HG03139 (cell line): ENCODE measurements around the gene DKK3.

Experiments
- ATAC-seq: cut with Tn5 transposase; IDR thresholded peaks from one replicate; pipeline ENCODE4 v1.9.1; 2021; ENCODE audit not compliant: unreplicated experiment

DKK3 gene

DNA sequence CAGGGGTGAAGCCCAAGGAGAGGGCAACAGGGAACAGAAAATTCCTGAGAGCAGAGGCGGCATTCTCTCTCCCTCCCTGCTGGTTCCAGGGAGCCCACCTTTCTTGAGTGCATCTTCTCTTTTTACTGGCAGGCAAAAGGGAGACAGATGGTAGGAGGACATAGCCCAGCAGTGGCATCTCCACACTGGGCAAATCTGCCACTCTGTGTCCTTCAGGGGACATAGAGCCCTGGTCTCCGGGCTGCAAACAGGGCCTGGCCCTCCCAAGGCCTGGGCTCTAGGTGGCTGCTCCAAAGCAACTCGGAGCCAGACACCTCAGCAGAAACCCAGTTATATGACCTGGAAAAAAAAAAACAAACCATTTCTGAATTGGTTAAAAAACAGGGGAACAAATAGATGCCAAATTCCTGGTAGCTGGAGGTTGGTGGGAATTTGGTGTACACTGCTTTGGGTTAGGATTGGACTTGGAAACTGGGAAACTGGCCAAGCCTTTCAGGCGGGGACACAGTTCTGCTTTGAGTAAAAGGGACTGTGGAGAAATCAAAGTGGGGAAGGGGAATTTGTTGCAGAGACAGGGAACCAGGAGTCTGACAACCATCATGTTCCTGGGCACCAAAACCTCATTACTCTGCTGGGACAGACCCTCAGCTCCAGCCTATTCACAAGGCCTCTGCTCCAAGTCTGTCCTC, 23.6 kb upstream of the DKK3 start:
- ATAC-seq = no peak

DNA sequence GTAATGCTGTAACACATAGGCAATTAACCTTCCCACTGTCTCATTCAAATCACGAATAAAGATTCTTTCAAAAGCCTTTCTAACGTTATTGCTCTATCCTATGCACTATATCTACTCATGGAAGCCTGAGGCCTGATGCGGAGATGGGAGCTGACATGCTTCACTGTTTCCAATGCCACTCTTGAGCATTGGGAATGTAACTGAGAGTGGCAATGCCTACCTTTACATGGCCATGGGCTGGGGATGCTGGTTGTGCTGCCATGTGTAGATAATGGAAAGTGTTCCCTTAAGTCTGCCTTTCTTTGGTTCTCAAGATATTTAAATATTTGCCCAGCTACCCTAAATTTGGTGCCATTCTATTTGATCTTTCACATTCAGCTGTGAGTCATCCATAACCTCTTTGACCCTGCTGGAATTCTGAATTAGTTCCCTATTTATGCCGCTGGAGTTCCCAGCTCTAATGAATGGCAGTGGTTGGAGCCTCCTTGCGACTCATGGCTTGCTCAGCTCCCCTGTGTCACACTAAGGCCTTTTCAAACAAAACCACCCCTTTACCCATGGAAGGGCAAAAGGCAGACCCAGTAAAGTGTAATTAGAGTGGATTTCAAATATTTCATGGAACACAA, 21.4 kb upstream of the DKK3 start:
- ATAC-seq = no peak

- no peak for ATAC-seq
These were observed 20.7 kb upstream of the DKK3 start for GRCh38 chr11:12029119-12029518.

DNA sequence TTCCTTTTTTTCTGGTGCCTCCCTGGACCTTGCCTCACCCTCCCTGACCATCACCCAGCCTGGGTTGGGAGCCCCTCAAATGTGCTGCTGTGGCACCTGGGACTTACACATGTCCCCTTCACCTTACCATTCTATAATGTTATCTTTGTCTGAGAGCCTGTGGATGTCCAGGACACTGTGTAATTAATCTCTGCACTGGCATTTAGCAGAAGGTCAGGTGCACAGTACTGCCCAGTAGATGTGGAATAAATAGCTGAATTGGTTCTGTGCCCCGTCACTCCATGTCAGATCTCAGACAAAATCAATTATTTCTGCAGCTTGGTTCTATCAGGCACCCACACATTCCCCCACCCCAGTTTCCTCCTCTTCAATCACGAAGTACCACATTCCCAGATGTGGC, 19.9 kb upstream of the DKK3 start:
- no peak for ATAC-seq

GRCh38 chr11:12026331-12027211, 18.1 kb upstream of the DKK3 start:
- ATAC-seq = no peak

GRCh38 chr11:12024254-12024926, 16.0 kb upstream of the DKK3 start:
- ATAC-seq = no peak

DNA sequence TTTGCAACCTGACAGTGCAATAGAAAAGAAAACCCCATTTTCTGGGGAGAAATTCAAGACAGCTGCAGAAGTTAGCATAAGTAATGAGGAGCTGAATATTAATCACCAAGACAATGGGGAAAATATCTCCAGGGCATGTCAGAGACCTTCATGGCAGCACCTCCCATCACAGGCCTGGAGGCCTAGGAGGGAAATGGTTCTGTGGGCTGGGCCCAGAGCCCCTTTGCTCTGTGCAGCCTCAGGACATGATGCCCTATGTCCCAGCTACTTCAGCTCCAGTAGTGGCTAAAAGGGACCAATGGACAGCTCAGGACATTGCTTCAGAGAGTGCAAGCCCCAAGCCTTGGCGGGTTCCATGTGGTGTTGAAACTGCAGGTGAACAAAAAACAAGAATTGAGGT, 14.6 kb upstream of the DKK3 start:
- no peak for ATAC-seq

DNA sequence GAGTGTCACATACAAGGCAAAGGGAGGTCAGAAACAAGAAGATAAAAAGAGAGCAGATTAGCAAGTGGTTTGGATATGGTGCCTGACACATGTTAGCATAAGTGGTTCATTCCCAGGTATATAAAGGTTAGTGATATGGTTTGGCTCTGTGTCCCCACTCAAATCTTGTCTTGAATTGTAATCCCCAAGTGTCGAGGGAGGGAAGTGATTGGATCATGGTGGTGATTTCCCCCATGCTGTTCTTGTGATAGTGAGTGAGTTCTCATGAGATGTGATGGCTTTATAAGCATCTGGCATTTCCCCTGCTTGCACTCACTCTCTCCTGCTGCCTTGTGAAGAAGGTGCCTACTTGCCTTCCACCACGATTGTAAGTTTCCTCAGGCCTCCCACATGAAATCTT, 12.1 kb upstream of the DKK3 start:
- no peak for ATAC-seq

DNA sequence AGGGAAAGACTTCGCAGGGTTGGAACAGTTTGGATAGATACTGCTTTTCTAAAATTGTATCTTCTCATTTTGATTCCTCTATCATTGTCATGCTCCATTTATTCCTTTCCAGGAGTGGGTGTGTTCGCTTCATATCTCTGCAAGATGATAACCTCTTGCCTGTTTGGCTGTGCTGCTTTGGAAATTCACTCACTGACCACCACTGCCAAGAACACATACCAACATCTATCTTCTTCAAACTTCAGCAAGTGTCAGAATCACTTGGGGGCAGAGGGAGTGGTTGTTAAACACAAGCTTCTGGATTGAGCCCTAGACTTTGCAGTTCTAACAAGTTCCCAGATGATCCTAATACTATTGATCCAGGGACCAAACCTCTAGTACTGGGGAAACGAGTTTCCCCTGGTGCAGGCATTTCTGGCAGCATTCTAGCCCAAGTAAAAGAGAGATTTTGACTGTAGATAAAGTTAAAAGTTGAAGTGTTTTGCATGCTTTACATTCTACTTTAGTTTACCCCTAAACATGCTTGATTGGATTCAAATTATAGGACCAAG, 11.5 kb upstream of the DKK3 start:
- ATAC-seq = no peak

DNA sequence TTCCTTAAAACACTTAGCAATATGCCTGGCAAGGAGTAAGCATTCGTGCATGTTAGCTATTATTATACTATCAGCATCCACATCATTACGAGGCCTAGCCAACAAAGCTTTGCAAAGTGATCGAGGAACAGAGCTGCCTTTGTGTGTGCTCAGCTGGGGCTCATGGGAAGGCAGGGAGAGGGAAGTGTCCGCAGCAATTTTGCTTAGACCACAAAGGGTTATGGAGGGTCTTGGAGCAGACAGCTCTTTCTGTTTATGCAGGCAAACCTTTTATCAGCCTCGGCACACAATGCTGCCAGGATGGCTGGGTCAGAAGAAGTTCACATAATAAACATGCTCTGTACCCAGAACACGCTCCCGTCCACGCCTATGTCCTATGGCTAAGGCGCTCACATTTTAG, 10.9 kb upstream of the DKK3 start:
- ATAC-seq = no peak

DNA sequence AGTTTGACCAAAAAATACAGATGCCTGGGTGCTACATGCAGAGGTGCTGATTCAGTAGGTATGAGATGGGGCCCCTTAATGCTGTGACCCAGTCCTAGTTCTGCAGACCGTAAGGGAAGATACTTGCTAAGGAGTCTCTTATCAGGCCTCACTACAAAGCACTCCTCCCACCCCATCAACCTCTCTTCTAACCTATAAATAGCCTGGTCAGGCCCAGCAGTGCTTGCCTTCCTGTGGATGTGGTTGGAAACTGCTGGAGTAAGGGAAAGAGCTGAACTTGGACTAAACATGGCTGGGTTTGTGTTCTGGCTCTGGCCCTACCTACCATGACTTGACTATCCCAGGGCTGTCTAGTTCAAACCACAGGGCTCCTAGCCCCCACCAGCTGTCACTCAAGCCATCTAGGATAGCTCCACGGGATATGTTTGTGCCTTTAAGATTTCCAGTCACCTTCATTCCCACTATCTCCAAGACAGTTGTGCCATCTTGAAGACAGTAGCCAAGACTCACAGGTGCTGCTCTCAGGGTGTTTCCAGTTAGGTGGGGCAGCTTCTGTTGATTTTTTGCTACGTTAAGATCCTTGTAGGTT, 9.5 kb upstream of the DKK3 start:
- ATAC-seq = no peak

GRCh38 chr11:12017243-12017678, 8.8 kb upstream of the DKK3 start:
- no peak for ATAC-seq

- no peak for ATAC-seq
These were observed 7.8 kb upstream of the DKK3 start for GRCh38 chr11:12016246-12016645.

DNA sequence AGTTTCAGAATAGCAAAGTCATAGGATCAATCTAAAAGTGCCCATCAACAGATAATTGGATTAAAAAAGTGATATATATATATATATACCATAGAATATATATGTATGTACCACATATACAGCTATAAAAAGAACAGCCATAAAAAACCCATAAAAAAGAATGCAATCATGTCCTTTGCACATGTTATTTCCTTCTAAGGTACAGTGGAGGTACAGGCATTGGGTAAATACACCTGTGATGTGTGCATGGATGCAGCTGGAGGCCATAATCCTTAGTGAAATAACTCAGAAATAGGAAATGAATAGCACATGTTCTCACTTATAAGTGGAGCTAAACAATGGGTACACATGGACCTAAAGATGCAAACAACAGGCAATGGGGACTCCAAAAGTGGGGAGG, 7.1 kb upstream of the DKK3 start:
- no peak for ATAC-seq

- no peak for ATAC-seq
These were observed 5.4 kb upstream of the DKK3 start for GRCh38 chr11:12013781-12014180.

DNA sequence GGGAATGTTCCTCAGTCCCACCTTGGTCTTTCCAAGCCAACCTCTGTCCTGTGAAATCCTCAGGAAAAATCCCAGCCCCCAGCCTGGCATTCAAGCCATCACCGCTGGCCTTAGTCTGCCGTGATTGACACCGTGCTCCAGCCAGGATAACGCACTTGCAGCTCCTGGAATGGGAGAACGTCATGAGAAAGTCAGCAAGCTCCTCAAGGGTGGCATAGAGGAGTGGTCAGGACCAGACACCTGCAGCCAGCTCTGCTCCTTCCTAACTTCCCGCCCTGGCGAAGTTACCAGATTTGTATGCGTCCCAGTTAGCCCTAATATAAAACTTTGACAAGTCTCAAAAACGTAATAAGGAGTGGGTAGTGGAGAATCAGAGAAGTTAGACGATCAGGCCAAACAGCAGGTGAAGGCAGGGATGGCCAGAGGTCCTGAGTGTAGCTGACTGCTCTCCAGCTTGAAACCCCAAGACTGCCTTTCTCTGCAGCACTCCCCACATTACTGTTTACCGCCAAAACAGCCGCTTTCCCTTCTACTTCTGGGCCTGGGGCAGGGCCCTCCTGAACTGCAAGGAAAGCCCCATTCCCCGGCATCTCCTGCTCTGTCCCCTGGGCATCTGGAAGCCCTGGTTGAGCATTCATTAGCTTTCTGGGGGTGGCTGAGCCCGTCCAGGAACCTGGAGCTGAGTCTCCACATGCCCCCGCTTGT, 1.3 kb upstream of the DKK3 start:
- ATAC-seq = no peak

GRCh38 chr11:12008790-12009616, 577 bp upstream of the DKK3 start:
- ATAC-seq = no peak

DNA sequence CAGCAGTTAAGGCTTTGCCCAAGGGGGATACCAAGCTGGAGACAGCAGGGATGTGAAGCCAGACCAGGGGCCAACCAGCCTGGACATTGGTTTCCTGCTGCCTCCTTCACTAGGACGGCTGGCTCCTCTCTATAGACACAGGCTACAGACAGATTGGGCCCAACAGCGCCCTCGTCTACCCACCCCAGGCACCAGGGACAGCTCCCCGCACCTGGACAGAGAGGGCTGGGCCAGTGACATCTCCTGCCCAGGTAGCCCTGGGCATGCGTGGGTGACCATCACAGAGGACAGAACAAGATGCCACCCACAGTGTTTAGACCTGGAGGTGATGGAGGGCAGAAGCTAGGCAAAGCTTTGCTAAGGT, 1.2 kb downstream of the DKK3 start:
- ATAC-seq = no peak

DNA sequence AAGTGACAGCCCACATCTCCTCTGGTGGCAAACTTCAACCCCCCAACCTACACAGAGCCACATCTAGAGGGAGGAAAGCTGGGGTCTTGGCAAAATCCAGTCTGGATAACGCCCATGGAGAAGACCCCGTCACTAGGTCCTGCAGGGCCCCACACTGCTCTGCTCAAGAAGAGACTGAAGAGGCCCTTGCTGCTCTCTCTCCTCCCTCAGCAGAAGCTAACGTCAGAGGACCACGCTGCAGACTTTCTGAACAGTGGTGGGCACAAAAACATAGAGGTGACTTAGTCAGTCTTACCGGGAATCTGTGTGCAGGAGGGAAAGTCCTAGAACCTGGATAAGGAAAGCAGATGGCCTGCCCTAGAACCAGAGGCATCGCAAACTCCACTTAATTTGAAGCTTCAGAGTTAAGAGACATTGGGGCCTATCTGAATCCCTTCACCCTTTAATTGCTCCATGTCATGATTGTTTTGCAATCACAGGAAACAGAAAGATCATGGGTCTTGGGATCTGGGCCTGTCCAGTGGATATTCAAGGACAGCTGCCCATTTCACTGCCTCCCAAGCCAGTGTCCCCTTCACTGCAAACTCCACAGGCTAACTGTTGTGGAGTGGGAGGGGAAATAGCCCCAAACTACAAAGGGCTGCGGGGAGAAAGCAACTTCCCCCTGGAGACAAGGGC, 1.7 kb downstream of the DKK3 start:
- ATAC-seq = no peak
